ENCODE data around the gene PTOV1.

DNA sequence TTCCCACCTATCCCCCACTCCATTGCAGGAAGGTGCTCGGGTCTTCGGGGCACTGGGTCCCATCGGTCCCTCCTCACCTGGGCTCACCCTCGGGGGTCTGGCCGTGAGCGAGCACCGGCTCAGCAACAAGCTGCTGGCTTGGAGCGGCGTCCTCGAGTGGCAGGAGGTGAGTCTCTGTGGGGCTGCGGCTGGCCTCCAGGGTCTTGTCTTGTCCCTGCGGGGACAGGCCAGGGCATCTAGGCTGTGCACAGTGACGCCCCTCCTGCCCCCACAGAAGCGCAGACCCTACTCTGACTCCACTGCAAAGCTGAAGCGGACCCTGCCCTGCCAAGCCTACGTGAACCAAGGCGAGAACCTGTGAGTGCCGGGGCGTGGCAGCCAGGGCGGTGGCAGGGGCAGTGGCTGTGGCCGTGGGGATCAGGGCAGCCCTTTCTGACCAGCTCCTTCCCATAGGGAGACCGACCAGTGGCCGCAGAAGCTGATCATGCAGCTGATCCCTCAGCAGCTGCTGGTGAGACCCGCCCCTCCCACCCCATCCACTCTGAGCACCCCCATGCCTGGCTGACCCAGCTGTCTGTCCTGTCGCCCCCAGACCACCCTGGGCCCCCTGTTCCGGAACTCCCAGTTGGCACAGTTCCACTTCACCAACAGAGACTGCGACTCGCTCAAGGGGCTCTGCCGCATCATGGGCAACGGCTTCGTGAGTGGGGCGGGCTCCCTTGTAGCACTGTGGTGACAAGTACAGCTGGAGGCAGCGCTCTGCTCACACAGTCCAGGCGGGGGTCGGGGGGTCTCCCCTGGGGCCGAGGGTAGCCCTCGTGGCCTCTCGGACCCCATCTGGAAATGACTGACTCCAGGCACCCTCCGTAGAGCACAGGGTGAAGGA, 3.7 kb downstream of the PTOV1 start:
- TF ChIP-seq, protein P1, sequence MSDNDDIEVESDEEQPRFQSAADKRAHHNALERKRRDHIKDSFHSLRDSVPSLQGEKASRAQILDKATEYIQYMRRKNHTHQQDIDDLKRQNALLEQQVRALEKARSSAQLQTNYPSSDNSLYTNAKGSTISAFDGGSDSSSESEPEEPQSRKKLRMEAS (IDR thresholded peaks at IDR 0.05): no peak
- TF ChIP-seq, protein P2, sequence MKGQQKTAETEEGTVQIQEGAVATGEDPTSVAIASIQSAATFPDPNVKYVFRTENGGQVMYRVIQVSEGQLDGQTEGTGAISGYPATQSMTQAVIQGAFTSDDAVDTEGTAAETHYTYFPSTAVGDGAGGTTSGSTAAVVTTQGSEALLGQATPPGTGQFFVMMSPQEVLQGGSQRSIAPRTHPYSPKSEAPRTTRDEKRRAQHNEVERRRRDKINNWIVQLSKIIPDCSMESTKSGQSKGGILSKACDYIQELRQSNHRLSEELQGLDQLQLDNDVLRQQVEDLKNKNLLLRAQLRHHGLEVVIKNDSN (IDR thresholded peaks at IDR 0.05): no peak
- TF ChIP-seq EGR1 (IDR thresholded peaks at IDR 0.05): no peak
